RWPE2 (cell line): ENCODE data around the gene SRMS.

ENCODE experiments used
- ATAC-seq: fragments of 200-7000 bp; cut with Tn5 transposase; 3 replicates; pipeline ENCODE4 v1.9.1; 2021; ENCODE audit warnings: low read depth
- DNase-seq: peaks from one replicate; pipeline ENCODE4 v3.0.0-alpha.2; 2020; ENCODE audit warnings: low spot score
- H3K27ac ChIP-seq: fragments of 450-650 bp; 2 replicates; pipeline ENCODE4 v1.5.1; 2017; ENCODE audit warnings: mild to moderate bottlenecking; ENCODE audit not compliant: poor library complexity, severe bottlenecking
- H3K27me3 ChIP-seq: fragments of 250-450 bp; sonication (Bioruptor Pico); 2 replicates; pipeline ENCODE4 v1.5.1; 2021; ENCODE audit warnings: mild to moderate bottlenecking, moderate library complexity; ENCODE audit not compliant: insufficient read depth, poor library complexity, severe bottlenecking
- H3K36me3 ChIP-seq: fragments of 250-450 bp; sonication (Bioruptor Pico); 2 replicates; pipeline ENCODE4 v1.5.1; 2020; ENCODE audit warnings: low read depth, mild to moderate bottlenecking, moderate library complexity
- H3K4me1 ChIP-seq: fragments of 250-450 bp; sonication (Bioruptor Pico); 2 replicates; pipeline ENCODE4 v1.5.1; 2021; ENCODE audit warnings: mild to moderate bottlenecking, moderate library complexity; ENCODE audit not compliant: insufficient read depth, poor library complexity, severe bottlenecking
- H3K4me3 ChIP-seq: fragments of 250-450 bp; sonication (Bioruptor Pico); 2 replicates; pipeline ENCODE4 v1.5.1; 2021; ENCODE audit warnings: mild to moderate bottlenecking, moderate library complexity; ENCODE audit not compliant: severe bottlenecking
- H3K9me3 ChIP-seq: fragments of 250-450 bp; sonication (Bioruptor Pico); 2 replicates; pipeline ENCODE4 v1.5.1; 2021; ENCODE audit warnings: mild to moderate bottlenecking, moderate library complexity; ENCODE audit not compliant: severe bottlenecking
- TF ChIP-seq, protein P1 (sequence below): fragments of 450-650 bp; IDR thresholded peaks from one replicate; pipeline ENCODE4 v1.5.1; 2017; ENCODE audit warnings: mild to moderate bottlenecking, moderate library complexity; ENCODE audit not compliant: poor library complexity, severe bottlenecking

SRMS gene

DNA sequence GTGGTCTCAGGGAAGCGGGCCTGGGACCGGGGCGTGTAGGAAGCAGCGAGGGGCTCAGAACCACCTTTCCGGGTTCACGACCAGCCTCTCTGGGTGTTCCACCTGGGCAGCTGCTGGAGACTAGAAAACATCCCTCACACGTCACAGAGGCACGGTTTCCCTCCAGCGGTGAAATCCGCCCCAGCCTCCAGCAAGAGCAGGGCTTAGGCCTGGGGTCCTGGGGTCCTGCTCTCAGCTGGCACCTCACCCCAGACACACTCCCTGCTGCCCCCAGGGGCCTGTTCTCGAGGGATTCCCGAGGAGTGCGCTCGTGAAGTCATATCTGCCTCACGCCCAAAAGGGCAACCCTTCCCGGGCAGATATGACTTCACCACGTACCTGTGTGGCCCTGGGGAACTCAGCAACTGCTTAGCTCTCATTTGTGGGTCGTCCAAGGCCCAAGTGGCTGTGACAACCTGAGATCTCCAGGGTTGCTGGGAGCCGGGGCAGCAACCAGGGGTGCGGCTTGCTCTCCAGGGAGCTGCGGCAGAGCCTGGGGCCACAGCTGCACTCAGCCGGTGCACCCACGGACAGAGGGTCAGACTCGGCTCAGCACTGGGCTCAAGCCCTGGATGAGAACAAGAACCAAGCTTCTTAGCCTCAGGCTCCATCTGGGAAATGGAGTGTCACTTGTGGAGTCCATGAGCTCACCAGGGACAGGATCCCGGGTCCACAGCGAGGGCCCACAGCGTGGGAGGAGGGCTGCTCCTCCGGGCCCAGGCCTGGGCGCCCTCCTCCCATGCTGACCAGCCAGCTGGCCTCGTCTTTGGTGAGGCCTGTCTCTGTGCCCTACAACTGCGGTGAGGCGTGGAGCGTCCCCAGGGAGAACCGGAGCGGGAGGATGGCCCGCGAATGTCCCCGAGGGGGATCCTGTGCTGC is 7.1 kb upstream of the SRMS start:
- H3K27ac ChIP-seq, result peak overlapping the region; percentile 58
- peak overlapping the region; percentile 47 for H3K4me3 ChIP-seq

DNA sequence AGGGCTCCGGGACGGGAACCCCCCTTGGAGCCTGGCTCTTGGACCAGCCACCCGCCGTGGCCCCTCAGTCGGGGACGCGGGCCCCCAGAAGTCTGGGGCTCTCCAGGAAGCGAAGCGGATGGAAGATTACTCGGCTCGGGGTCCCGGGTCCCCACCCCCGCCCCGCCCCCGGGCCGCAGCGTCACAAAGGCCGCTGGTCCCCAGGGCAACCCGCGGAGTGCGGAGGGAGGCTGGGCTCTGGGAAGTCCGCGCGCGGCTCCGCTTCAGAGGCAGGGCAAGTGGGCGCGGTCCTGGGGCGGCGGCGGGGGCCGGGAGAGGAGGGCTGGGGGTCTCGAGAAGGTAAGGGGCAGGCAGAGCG is 6.4 kb upstream of the SRMS start, which contains the start of gene FNDC11:
Gene FNDC11, plus strand, starts transcription at position 227 of the 358 bp plus-strand sequence. CDS start 1,505 bp downstream, outside the sequence.
- peaks cover 5% of the 10 kb centered on the region for H3K36me3 ChIP-seq
- no peaks in the 10 kb centered on the region for H3K9me3 ChIP-seq
- TF ChIP-seq, protein P1, sequence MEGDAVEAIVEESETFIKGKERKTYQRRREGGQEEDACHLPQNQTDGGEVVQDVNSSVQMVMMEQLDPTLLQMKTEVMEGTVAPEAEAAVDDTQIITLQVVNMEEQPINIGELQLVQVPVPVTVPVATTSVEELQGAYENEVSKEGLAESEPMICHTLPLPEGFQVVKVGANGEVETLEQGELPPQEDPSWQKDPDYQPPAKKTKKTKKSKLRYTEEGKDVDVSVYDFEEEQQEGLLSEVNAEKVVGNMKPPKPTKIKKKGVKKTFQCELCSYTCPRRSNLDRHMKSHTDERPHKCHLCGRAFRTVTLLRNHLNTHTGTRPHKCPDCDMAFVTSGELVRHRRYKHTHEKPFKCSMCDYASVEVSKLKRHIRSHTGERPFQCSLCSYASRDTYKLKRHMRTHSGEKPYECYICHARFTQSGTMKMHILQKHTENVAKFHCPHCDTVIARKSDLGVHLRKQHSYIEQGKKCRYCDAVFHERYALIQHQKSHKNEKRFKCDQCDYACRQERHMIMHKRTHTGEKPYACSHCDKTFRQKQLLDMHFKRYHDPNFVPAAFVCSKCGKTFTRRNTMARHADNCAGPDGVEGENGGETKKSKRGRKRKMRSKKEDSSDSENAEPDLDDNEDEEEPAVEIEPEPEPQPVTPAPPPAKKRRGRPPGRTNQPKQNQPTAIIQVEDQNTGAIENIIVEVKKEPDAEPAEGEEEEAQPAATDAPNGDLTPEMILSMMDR, result no peak
- H3K4me1 ChIP-seq, result peaks cover 9% of the 10 kb centered on the region
- H3K4me3 ChIP-seq, result peak within 1 kb of the TSS; percentile 47
- peak within 1 kb of the TSS; percentile 58 for H3K27ac ChIP-seq
- peak; percentile 10 for ATAC-seq
- DNase-seq, result no peak
- no peaks in the 10 kb centered on the region for H3K27me3 ChIP-seq

More for the DNA sequence above, 7.1 kb upstream of the SRMS start:
- TF ChIP-seq, protein P1, result no peak
- DNase-seq (peak; percentile 86), ATAC-seq (no peak)
- peaks cover 9% of the 10 kb centered on the region for H3K4me1 ChIP-seq
- H3K27me3 ChIP-seq, result no peaks in the 10 kb centered on the region
- H3K36me3 ChIP-seq, result peaks cover 5% of the 10 kb centered on the region
- H3K9me3 ChIP-seq, result no peaks in the 10 kb centered on the region

DNA sequence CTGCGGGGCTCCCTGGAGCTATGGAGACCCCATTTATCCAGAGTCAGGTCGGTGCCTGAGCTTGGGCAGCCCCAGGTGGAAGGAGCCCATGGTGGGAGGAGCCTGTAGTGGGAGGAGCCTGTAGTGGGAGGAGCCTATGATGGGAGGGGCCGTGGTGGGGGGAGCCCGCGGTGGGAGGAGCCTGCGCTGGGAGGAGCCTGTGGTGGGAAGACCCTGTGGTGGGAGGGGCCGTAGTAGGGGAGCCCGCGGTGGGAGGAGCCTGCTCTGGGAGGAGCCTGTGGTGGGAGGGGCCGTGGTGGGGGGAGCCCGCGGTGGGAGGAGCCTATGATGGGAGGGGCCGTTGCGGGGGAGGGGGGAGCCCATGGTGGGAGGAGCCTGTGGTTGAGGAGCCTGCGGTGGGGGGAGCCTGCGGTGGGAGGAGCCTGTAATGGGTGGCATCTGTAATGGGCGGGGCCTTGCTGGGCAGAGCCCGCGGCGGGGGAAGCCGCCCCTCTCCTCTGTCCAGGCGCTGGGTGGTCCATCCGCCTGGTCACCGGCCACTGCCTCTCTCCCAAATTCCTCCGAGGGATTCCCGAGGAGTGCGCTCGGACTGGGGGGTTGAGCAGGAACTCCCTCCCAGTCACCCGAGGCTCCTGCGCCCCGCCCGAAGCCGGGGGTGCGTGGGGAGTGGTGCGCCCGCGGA is 5.8 kb upstream of the SRMS start:
- ATAC-seq (peak; percentile 55), DNase-seq (peak; percentile 85)
- TF ChIP-seq, protein P1, result no peak

DNA sequence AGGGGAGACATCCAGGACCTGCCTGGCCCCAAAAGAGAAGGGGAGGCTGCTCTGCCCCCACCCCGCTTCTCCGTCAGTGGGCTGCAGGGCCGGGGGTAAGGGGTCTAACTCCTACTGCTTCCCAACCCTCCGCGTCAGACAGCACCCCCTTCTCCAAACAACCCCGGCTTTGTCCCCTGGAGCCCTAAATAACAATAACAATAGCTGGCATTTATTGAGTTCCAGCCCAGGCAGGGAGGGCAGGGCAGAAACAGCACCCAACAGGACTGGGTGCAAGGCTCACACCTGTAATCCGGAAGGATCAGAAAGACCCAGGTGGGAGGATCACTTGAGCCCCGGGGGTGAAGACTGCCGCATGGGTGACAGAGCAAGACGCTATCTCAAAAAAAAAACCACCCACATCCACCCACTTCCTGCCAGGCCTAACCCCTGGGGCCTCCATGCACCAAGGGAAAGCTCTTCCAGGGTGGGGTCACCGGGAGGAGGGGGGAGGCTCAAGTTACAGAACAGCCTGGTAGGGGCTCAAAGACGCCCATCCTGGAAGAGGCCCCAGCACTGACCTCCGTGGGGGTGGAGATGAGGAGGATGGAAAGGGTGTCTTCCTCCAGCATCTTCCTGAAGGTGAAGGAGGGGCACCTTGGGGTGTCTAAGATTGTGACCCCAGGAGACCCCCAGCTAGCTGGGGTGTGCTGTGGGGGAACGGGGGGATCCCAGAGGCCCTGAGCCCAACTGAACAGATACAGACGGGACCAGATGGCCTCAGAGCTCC is 5.1 kb upstream of the SRMS start:
- Histone ChIP-seq H3K4me3 (peak overlapping the region; percentile 1), H3K27me3 (no peaks in the 10 kb centered on the region)

More for the DNA sequence above, 5.8 kb upstream of the SRMS start:
- H3K9me3 ChIP-seq, result no peaks in the 10 kb centered on the region
- H3K27ac ChIP-seq, result peak overlapping the region; percentile 58
- no peaks in the 10 kb centered on the region for H3K27me3 ChIP-seq
- H3K4me1 ChIP-seq, result peaks cover 9% of the 10 kb centered on the region
- no peaks in the 10 kb centered on the region for H3K36me3 ChIP-seq
- H3K4me3 ChIP-seq, result peak overlapping the region; percentile 47

More for the DNA sequence above, 5.1 kb upstream of the SRMS start:
- Histone ChIP-seq H3K9me3 (no peaks in the 10 kb centered on the region), H3K36me3 (no peaks in the 10 kb centered on the region), H3K27ac (peak overlapping the region; percentile 58), H3K4me1 (peaks cover 13% of the 10 kb centered on the region)
- TF ChIP-seq, protein P1, result no peak
- peak; percentile 85 for DNase-seq
- peak; percentile 1 for ATAC-seq
